Liver (tissue), 9 donors: Measurements from ENCODE around the gene MAD2L1. TPM values are rescaled to one million over a fixed set of nuclear protein-coding genes. Genes with fewer than 3 reads are reported as not detected.

Source experiments
- DNase-seq: peaks from one replicate; pipeline ENCODE4 v3.0.0-alpha.2; 2017; ENCODE audit warnings: low spot score
- H3K27ac ChIP-seq, 2 donors: one replicate each; pipeline ENCODE4 v1.7.0; 2013; ENCODE audit warnings: inconsistent platforms in 2 of 2, low read length in 2 of 2, control low read depth in 1 of 2, low read depth in 1 of 2, mild to moderate bottlenecking in 1 of 2
- H3K27me3 ChIP-seq, 4 donors: one replicate each; pipeline versions ENCODE4 v1.6.1 to v1.7.0; 2013; ENCODE audit warnings: low read length in 3 of 4, inconsistent platforms in 1 of 4, mild to moderate bottlenecking in 1 of 4, moderate library complexity in 1 of 4; ENCODE audit not compliant: control insufficient read depth in 4 of 4, insufficient read depth in 4 of 4
- H3K36me3 ChIP-seq, 4 donors: one replicate each; pipeline versions ENCODE4 v1.6.1 to v1.7.0; 2013; ENCODE audit warnings: low read length in 3 of 4, mild to moderate bottlenecking in 3 of 4, low read depth in 1 of 4, moderate library complexity in 1 of 4; ENCODE audit not compliant: control insufficient read depth in 4 of 4, insufficient read depth in 3 of 4
- H3K4me1 ChIP-seq, 4 donors: one replicate each; pipeline versions ENCODE4 v1.6.1 to v1.7.0; 2013; ENCODE audit warnings: low read length in 3 of 4, mild to moderate bottlenecking in 3 of 4, moderate library complexity in 1 of 4; ENCODE audit not compliant: control insufficient read depth in 4 of 4, insufficient read depth in 4 of 4
- H3K4me3 ChIP-seq, 3 donors: one replicate each; pipeline versions ENCODE4 v1.6.1 to v1.7.0; 2013; ENCODE audit warnings: low read length in 3 of 3, control low read depth in 1 of 3, low read depth in 1 of 3, mild to moderate bottlenecking in 1 of 3
- H3K9ac ChIP-seq, 2 donors: one replicate each; pipeline ENCODE4 v1.7.0; 2013; ENCODE audit warnings: low read length in 2 of 2, mild to moderate bottlenecking in 2 of 2, moderate library complexity in 2 of 2, control low read depth in 1 of 2, low read depth in 1 of 2
- H3K9me3 ChIP-seq, 4 donors: one replicate each; pipeline versions ENCODE4 v1.6.1 to v1.7.0; 2013; ENCODE audit warnings: low read length in 3 of 4; ENCODE audit not compliant: control insufficient read depth in 4 of 4
- ATF3 ChIP-seq: IDR thresholded peaks from 2 replicates; pipeline ENCODE4 v1.6.1; 2016; ENCODE audit warnings: antibody characterized with exemption
- CTCF ChIP-seq: fragments of 150-350 bp; IDR thresholded peaks from 2 replicates; pipeline ENCODE4 v1.5.1; 2017; ENCODE audit warnings: improper control_type of control experiment, low read depth, low read length; ENCODE audit not compliant: missing input control
- EGR1 ChIP-seq, 2 donors: IDR thresholded peaks; 2 replicates each; pipeline ENCODE4 v1.6.1; 2016 to 2018; ENCODE audit warnings: antibody characterized with exemption in 2 of 2, low read depth in 2 of 2
- FOXA1 ChIP-seq: IDR thresholded peaks from 2 replicates; pipeline ENCODE4 v1.6.1; 2016; ENCODE audit warnings: antibody characterized with exemption
- FOXA2 ChIP-seq: IDR thresholded peaks from 2 replicates; pipeline ENCODE4 v1.6.1; 2016; ENCODE audit warnings: antibody characterized with exemption
- GABPA ChIP-seq, 2 donors: IDR thresholded peaks in 1 of 2; conservative IDR thresholded peaks in 1 of 2; 2 replicates each; pipeline ENCODE4 v1.6.1; 2016; ENCODE audit warnings: antibody characterized with exemption in 2 of 2, mild to moderate bottlenecking in 1 of 2, moderate library complexity in 1 of 2
- HNF4A ChIP-seq, 2 donors: conservative IDR thresholded peaks; 2 replicates each; pipeline ENCODE4 v1.6.1; 2016; ENCODE audit warnings: antibody characterized with exemption in 2 of 2, mild to moderate bottlenecking in 2 of 2
- HNF4G ChIP-seq: IDR thresholded peaks from 2 replicates; pipeline ENCODE4 v1.6.1; 2016; ENCODE audit warnings: antibody characterized with exemption
- JUND ChIP-seq, 2 donors: IDR thresholded peaks; 2 replicates each; pipeline ENCODE4 v1.6.1; 2016; ENCODE audit warnings: antibody characterized with exemption in 2 of 2
- MAX ChIP-seq: IDR thresholded peaks from 2 replicates; pipeline ENCODE4 v1.6.1; 2016; ENCODE audit warnings: antibody characterized with exemption
- NR2F2 ChIP-seq: IDR thresholded peaks from 2 replicates; pipeline ENCODE4 v1.6.1; 2016; ENCODE audit warnings: antibody characterized with exemption
- RAD21 ChIP-seq, 2 donors: IDR thresholded peaks; 2 replicates each; pipeline ENCODE4 v1.6.1; 2016; ENCODE audit warnings: antibody characterized with exemption in 2 of 2, mild to moderate bottlenecking in 2 of 2
- REST ChIP-seq: IDR thresholded peaks from 2 replicates; pipeline ENCODE4 v1.6.1; 2016; ENCODE audit warnings: antibody characterized with exemption, mild to moderate bottlenecking
- RXRA ChIP-seq, 2 donors: IDR thresholded peaks; 2 replicates each; pipeline ENCODE4 v1.6.1; 2017 to 2018; ENCODE audit warnings: antibody characterized with exemption in 2 of 2, mild to moderate bottlenecking in 1 of 2
- SP1 ChIP-seq: IDR thresholded peaks from 2 replicates; pipeline ENCODE4 v1.6.1; 2018; ENCODE audit warnings: antibody characterized with exemption, mild to moderate bottlenecking
- TAF1 ChIP-seq: conservative IDR thresholded peaks from 2 replicates; pipeline ENCODE4 v1.6.1; 2016; ENCODE audit warnings: antibody characterized with exemption, mild to moderate bottlenecking
- YY1 ChIP-seq: IDR thresholded peaks from 2 replicates; pipeline ENCODE4 v1.6.1; 2016; ENCODE audit warnings: antibody characterized with exemption, mild to moderate bottlenecking
- ZBTB33 ChIP-seq: IDR thresholded peaks from 2 replicates; pipeline ENCODE4 v1.6.1; 2016; ENCODE audit warnings: antibody characterized with exemption
- WGBS: extraction: QIAGEN DNeasy Blood & Tissue Kit; methylation state at CpG from one replicate; pipeline ENCODE4 v1.1.7; 2013; 5-methylcytosine and 5-hydroxymethylcytosine counted together
- polyA plus RNA-seq, 2 donors: library from polyadenylated mRNA; stranded (reverse) in 1 of 2; unstranded in 1 of 2; fragments of 200-250 nt in 1 of 2; fragments of >200 nt in 1 of 2; fragmentation: Nextera tagmentation in 1 of 2; extraction: Ambion mirVana in 1 of 2; gene quantifications; one replicate each; pipeline versions ENCODE4 v1.2.1 to v1.2.3, GENCODE V29; 2013 to 2015
- total RNA-seq, 2 donors: library from RNA; depleted of rRNA; stranded (reverse); fragments of >200 nt; gene quantifications; one replicate each; pipeline ENCODE4 v1.2.3, GENCODE V29; 2014
- donor health status: healthy.
- donor health status: healthy.
- donor health status: healthy.
- donor health status: healthy.
- donor health status: healthy.

Gene MAD2L1
- total and polyA plus RNA-seq, 4 donors, result 0.17 to 28.1 (median 2.3) TPM

GRCh38 chr4:120055162-120055561 is 11.5 kb downstream of the MAD2L1 start:
- H3K9ac ChIP-seq, result no peak overlapping the region
- H3K27ac ChIP-seq, result no peak overlapping the region
- H3K27me3 ChIP-seq, result no peaks in the 10 kb centered on the region
- H3K9me3 ChIP-seq, result no peaks in the 10 kb centered on the region
- WGBS, result 65% methylated on average over 1 of the region's 1 CpG
- H3K36me3 ChIP-seq, result no peaks in the 10 kb centered on the region
- TF ChIP-seq HNF4A (conservative IDR thresholded peaks at IDR 0.05) (no peak), HNF4G (no peak), GABPA (IDR thresholded peaks at IDR 0.05 in 1 of 2, conservative IDR thresholded peaks at IDR 0.05 in 1 of 2) (no peak), FOXA2 (no peak), NR2F2 (no peak), ATF3 (no peak), RXRA (IDR thresholded peaks at IDR 0.05) (no peak), REST (no peak), EGR1 (IDR thresholded peaks at IDR 0.05; ENCODE audit: low read depth in 2 of 2) (no peak), FOXA1 (no peak), TAF1 (no peak), SP1 (no peak), ZBTB33 (no peak), JUND (IDR thresholded peaks at IDR 0.05) (no peak), MAX (no peak), YY1 (no peak), CTCF (no peak), RAD21 (IDR thresholded peaks at IDR 0.05) (no peak)
- no peak overlapping the region for H3K4me3 ChIP-seq
- no peaks in the 10 kb centered on the region for H3K4me1 ChIP-seq
- no peak for DNase-seq
